ENCODE data around the gene PTGFRN. TPM values are rescaled to one million over a fixed set of nuclear protein-coding genes. Genes with fewer than 3 reads are reported as not detected.

The PTGFRN gene
- polyA plus RNA-seq, 3 donors from 2014 or later = 0.17 TPM; not detected in 2

DNA sequence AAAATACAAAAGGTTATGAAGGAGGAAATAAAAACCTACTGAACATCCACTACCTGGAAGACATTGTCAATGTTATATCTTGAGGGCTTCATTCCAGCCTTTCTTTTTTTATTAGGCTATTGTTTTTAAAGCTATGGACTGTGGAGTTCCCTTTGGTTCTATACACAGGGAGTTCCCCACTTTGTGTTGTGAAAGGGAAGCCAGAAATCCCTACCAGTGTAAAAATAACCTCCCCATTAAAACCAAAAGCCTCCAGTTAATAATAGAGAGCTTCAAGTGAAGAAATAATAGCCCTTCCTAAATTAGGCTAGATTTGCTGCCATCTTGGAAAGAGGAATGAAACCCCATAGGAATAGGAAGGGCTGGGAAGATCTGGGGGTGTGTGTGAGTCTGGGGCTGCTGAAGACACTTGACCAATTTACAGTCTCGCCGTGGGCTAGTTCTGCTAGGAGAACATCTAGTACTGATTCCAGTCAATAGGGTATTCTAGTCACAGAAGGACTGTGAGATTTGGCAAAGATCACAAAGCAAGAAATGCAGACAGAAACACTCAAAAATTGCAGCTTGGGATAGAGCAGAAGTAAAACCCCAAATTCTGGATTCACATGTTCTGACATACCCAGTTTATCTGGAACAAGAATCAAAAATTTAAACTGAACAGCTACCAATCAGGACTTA is 32.4 kb upstream of the PTGFRN start:
- Mint-ChIP-seq H3K9me3 (no peaks in the 10 kb centered on the region), H3K27ac (no peak overlapping the region), H3K36me3 (no peaks in the 10 kb centered on the region), H3K4me1 (no peaks in the 10 kb centered on the region), H3K27me3 (ENCODE audit: low read depth in 3 of 3) (peaks cover 0 to 4% (median 0%) of the 10 kb centered on the region in 3 donors), H3K4me3 (no peak overlapping the region)
- DNase-seq = no peak

DNA sequence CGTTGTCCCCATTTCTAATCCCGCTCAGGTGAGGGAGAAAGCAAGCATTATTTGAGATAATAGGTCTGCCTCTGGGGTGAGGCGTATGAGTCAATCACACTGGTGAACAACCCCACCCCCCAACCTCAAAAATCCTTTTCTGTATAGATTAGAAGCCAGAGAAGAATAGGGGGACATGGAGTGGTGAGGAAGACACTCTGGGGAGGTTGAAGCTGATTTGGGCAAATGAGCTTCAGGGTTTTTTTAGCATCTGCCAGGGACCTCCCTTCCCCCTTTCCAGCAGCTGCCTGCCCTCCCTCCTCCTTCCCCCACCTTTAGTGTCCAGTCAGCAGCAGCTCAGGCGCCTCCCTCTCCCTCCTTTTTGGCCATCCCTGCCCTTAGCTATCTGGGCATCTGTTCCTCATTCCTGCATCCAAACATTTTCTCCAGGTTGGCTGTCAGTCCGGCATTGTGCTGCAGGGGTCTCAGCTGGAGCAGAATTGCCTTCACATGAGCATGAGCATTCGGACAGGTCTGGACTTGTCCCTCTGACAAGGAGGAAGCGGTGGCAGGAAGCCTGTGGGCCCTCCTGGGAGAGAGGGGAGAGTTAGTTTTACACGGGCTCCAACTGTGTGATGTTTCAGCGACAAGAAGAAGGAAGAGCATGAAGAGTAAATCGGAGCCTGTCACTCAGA is 30.8 kb upstream of the PTGFRN start:
- Mint-ChIP-seq H3K36me3 (no peaks in the 10 kb centered on the region), H3K9me3 (no peaks in the 10 kb centered on the region), H3K27me3 (ENCODE audit: low read depth in 3 of 3) (no peaks in the 10 kb centered on the region), H3K4me1 (no peaks in the 10 kb centered on the region), H3K27ac (no peak overlapping the region), H3K4me3 (no peak overlapping the region)
- DNase-seq = peak in 1 of 3 donors; percentile 6

DNA sequence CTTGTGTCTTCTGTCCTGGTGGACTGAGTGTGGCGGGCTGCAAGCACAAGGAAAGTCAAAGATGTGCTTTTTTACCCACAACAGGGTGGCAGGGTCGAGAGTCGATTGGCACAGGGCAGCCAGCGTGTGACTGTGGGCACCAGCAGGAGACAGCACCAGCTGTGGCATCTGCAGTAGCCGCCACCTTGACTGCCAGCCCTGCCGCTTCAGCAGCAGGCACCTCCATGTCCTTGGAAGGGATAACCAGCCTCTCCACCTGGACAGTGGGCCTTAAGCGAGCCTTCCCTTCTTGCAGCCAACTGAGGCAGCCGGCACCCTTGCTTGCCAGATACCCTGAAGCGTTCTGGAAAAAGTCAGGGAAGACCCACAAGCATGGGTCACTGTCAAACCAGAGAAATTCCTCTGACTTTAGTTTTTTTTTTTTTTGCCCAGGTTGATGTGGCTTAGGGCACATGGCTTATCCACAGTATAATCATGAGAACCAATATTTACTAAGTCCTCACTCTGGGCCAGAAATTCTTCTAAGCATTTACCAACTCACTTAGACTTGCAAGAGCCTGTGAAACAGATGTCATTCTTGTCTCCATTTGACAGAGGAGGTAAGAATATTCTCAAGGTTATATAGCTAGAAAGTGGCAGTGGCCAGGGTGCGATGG is 30.1 kb upstream of the PTGFRN start:
- H3K36me3 Mint-ChIP-seq = no peaks in the 10 kb centered on the region
- no peaks in the 10 kb centered on the region for H3K9me3 Mint-ChIP-seq
- no peaks in the 10 kb centered on the region for H3K4me1 Mint-ChIP-seq
- peak in 1 of 3 donors; percentile 2 for DNase-seq
- no peak overlapping the region for H3K27ac Mint-ChIP-seq
- H3K4me3 Mint-ChIP-seq = no peak overlapping the region
- H3K27me3 Mint-ChIP-seq (ENCODE audit: low read depth in 3 of 3) = no peaks in the 10 kb centered on the region

DNA sequence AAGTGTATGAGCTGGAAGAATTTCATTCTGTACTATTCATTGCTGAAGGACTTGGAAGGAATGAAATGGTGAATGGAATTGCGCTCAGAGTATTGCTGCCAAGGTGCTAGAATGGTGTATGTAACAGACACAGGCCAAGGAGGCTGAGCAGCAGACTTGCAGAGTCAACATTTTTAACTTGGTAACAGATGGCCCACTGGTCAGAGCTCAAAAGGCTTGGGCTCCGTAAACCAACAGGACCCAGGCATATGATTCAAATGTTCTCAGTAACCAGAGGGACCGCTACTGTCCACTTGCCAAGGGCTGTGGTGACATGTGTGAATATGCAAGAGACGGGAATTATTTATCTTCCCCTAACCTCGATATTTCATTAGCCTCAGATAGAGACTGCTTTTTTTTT is 28.8 kb upstream of the PTGFRN start:
- DNase-seq = no peak
- peaks cover 0 to 1% (median 0%) of the 10 kb centered on the region in 3 donors for H3K27me3 Mint-ChIP-seq (ENCODE audit: low read depth in 3 of 3)
- H3K9me3 Mint-ChIP-seq = no peaks in the 10 kb centered on the region
- H3K36me3 Mint-ChIP-seq = no peaks in the 10 kb centered on the region
- no peaks in the 10 kb centered on the region for H3K4me1 Mint-ChIP-seq
- H3K27ac Mint-ChIP-seq = no peak overlapping the region
- H3K4me3 Mint-ChIP-seq = no peak overlapping the region

DNA sequence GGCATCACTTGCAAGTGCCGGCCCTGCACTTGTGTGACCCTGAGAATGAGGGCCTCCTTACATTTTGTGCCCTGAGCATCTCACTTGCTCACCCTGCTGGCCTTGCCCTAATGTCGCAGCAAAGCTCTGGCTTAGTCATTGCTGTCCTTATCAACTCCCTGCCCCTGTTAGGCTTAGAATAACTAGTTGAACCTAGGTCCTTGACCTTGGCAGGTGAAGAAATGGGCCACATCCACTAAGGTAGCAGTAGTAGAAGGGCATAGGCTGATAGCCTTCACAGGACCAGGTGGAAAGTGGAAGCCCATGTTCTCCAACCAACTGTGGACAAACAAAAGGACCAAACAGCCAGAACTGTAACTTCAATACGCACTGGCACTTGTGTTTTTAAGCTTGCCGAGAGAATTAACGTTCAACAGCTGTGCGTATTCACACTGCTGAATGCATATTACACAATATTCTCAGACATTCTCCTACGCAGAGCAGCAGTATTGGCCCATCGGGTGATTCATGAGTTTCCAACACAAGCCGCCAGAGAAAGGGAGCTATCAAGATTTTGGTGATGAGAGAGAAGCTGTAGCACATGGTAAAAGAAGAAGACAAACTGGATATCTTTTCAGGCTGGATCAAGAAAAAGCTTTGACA is 27.7 kb upstream of the PTGFRN start:
- Mint-ChIP-seq H3K27ac (no peak overlapping the region), H3K4me1 (no peaks in the 10 kb centered on the region), H3K36me3 (no peaks in the 10 kb centered on the region), H3K27me3 (ENCODE audit: low read depth in 3 of 3) (peaks cover 0 to 1% (median 0%) of the 10 kb centered on the region in 3 donors), H3K4me3 (no peak overlapping the region), H3K9me3 (no peaks in the 10 kb centered on the region)
- peak in 2 of 3 donors; percentile 7 to 19 for DNase-seq

DNA sequence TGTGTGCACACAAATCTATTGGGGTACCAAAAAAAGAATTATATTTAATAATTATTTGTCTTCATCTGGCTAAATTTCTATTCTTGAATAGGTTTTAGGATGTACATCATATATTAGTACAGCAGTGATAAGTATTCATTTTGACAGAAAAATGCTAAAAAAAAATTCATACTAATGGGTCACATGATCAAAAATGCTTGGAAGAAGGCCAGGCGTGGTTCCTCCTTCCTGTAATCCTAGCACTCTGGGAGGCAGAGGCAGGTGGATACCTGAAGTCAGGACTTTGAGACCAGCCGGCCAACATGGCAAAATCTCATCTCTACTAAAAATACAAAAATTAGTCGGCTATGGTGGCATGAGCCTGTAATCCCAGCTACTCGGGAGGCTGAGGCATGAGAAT is 26.9 kb upstream of the PTGFRN start:
- Mint-ChIP-seq H3K27me3 (ENCODE audit: low read depth in 3 of 3) (peaks cover 0 to 1% (median 0%) of the 10 kb centered on the region in 3 donors), H3K36me3 (no peaks in the 10 kb centered on the region), H3K4me1 (no peaks in the 10 kb centered on the region), H3K27ac (no peak overlapping the region), H3K9me3 (no peaks in the 10 kb centered on the region), H3K4me3 (no peak overlapping the region)
- DNase-seq = no peak

DNA sequence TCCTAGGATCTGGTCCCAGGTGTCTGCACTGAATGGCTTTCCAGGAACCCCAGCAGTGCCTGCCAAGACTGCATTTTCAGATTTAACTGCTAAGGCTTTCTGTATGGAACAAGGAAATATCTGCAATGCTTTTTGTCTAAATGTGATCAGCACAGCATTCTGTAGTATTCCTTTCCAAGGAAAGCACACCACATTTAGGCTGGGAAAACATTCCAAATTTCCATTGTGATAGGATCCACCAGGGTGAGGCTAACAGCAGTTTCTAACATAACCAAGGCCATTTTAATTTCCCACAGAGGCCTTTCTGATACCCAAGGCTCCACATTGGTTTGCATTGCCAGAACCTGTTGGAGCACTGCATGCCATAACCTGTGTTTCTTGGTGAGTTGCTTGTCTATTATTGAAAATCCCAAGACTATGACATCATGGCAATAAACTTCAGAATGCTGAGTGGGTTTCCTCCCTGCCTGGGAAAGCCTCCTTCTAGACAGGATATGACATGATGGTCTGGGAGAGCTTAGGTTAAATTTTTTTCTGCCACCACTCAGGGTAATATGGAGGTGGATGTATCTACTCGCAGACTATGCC is 23.3 kb upstream of the PTGFRN start:
- Mint-ChIP-seq H3K9me3 (no peaks in the 10 kb centered on the region), H3K27me3 (ENCODE audit: low read depth in 3 of 3) (peaks cover 1 to 5% (median 2%) of the 10 kb centered on the region in 3 donors), H3K36me3 (no peaks in the 10 kb centered on the region), H3K27ac (no peak overlapping the region), H3K4me3 (no peak overlapping the region), H3K4me1 (no peaks in the 10 kb centered on the region)
- DNase-seq = no peak

DNA sequence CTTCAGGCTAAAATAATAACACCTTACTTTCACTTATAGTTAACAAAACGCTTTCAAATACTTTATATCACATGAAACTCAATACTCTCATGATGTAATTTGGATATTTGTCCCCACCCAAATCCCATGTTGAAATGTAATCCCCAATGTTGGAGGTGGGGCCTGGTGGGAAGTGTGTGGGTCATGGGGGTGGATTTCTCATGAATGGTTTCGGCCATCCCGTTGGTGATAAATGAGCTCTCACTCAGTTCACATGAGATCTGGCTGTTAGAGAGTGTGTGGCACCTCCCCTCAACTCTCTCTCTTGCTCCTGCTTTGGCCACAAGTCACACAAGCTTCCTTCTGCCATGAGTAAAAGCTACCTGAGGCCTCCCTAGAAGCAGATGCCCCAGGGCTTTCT is 22.5 kb upstream of the PTGFRN start:
- H3K4me1 Mint-ChIP-seq = no peaks in the 10 kb centered on the region
- no peak overlapping the region for H3K4me3 Mint-ChIP-seq
- DNase-seq = no peak
- no peak overlapping the region for H3K27ac Mint-ChIP-seq
- peaks cover 1 to 5% (median 2%) of the 10 kb centered on the region in 3 donors for H3K27me3 Mint-ChIP-seq (ENCODE audit: low read depth in 3 of 3)
- H3K36me3 Mint-ChIP-seq = no peaks in the 10 kb centered on the region
- H3K9me3 Mint-ChIP-seq = no peaks in the 10 kb centered on the region

DNA sequence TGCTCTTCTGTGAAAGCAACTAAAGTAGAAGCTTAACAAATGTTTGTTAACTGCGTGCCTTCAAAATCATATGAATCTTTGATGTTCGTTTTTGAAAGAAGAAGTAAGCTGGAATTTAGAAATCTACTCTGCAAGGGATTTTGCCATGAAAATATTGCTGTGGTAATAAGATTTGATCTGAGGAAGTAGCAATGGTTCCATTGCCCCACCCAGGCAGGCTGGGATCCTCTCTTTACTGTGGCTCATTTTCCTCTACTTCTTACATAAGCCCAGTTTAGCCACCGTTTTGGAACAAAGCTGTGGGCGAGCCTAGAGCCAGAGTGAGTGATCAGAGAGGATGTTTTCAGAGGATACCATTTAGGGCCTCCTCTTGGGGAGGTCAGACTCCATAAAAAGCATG is 20.3 kb upstream of the PTGFRN start:
- Mint-ChIP-seq H3K27me3 (ENCODE audit: low read depth in 3 of 3) (peaks cover 1 to 5% (median 5%) of the 10 kb centered on the region in 3 donors), H3K4me1 (no peaks in the 10 kb centered on the region), H3K4me3 (no peak overlapping the region), H3K9me3 (peaks cover 1 to 7% (median 5%) of the 10 kb centered on the region in 6 donors), H3K36me3 (no peaks in the 10 kb centered on the region), H3K27ac (no peak overlapping the region)
- no peak for DNase-seq

DNA sequence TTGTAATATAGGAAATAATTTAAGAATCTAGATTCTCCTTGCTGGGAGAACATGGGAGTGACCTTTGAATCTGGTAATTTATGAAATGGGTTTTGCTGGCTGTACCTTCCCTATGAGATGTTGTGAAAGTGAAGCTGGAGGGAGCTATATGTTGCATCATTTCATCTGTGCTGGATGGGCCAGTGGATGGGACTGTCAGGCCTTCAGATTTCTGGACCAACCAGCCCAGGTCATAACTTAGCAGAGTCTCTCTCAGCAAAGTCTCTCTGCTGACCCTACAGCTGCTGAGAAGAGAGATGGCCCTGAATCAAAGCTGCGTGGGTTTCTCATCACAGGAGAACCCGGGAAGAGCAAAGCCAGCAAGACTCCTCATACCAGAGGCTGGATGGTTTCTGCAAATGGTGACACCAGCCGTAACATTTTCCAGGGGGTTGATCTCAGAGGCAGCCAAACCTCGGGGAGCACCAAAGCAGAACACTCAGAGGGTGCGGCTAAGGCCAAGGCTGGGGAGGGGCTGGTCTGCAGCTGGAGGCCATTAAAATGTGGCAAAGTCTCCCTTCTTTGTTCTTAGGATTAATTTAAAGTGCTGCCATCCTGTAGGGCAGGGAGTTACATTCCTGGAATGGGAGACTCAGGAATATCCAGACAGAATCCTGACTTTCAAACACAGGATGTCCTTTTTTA is 18.2 kb upstream of the PTGFRN start:
- H3K4me3 Mint-ChIP-seq = no peak overlapping the region
- no peak for DNase-seq
- no peaks in the 10 kb centered on the region for H3K4me1 Mint-ChIP-seq
- peaks cover 7 to 17% (median 15%) of the 10 kb centered on the region in 6 donors for H3K9me3 Mint-ChIP-seq
- peaks cover 0 to 10% (median 6%) of the 10 kb centered on the region in 3 donors for H3K27me3 Mint-ChIP-seq (ENCODE audit: low read depth in 3 of 3)
- no peak overlapping the region for H3K27ac Mint-ChIP-seq
- peaks cover 0 to 8% (median 0%) of the 10 kb centered on the region in 3 donors for H3K36me3 Mint-ChIP-seq

DNA sequence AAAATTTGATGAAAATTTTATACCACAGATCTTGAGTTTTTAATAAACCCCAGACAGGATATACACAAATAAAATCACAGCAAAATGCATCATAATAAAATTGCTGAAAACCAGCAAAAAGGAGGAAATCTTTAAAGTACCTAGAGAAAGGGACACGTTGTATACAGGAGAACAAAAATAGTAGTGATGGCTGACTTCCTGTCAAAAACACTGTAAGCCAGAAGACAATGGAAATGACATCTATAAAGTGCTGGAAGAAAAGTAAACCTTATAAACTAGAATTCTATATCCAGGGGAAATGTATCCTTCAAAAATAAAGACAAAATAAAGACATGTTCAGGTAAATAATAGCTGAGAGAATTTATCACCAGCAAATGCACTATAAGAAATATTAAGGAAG is 14.6 kb upstream of the PTGFRN start:
- DNase-seq = no peak

DNA sequence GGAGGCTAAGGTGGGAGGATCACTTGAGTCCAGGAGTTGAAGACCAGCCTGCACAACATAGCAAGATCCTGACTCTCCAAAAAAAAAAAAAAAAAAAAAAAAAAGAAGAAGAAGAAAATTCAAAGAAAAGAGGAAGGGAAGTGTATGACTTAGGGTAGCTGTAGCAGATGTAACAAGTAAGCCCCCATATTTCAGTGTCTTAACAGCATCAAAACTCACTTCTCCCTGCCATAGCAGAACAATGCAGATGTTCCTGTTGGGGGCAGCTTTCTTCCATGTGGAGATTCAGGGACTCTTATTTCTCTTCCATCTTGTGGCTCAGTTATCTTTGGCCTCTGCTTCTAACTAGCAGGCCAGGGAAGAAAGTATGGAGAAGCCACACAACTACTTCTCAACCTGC is 10.2 kb upstream of the PTGFRN start:
- H3K27ac Mint-ChIP-seq = no peak overlapping the region

More for the DNA sequence above, 14.6 kb upstream of the PTGFRN start:
- Mint-ChIP-seq H3K9me3 (peaks cover 7 to 17% (median 15%) of the 10 kb centered on the region in 6 donors), H3K27ac (no peak overlapping the region), H3K27me3 (ENCODE audit: low read depth in 3 of 3) (peaks cover 0 to 12% (median 2%) of the 10 kb centered on the region in 3 donors), H3K4me3 (no peak overlapping the region), H3K4me1 (no peaks in the 10 kb centered on the region), H3K36me3 (peaks cover 0 to 8% (median 0%) of the 10 kb centered on the region in 3 donors)

More for the DNA sequence above, 10.2 kb upstream of the PTGFRN start:
- DNase-seq = no peak
- H3K36me3 Mint-ChIP-seq = peaks cover 0 to 8% (median 0%) of the 10 kb centered on the region in 3 donors
- peaks cover 4 to 9% (median 8%) of the 10 kb centered on the region in 6 donors for H3K9me3 Mint-ChIP-seq
- H3K27me3 Mint-ChIP-seq (ENCODE audit: low read depth in 3 of 3) = peaks cover 0 to 11% (median 1%) of the 10 kb centered on the region in 3 donors
- H3K4me1 Mint-ChIP-seq = no peaks in the 10 kb centered on the region
- no peak overlapping the region for H3K4me3 Mint-ChIP-seq

Data from immature natural killer cell (primary cell).